CD4-positive, alpha-beta T cell treated with Interleukin-4 for 4 hours (primary cell): ENCODE results near the gene CWF19L1.
"Not testable (repeated sequence)": the region's sequence is repeated elsewhere in the genome, so short reads cannot be mapped to it uniquely, and the experiment has no call there.

Source experiments
- DNase-seq: peaks from one replicate; pipeline ENCODE4 v3.0.0-alpha.2; 2020

Gene CWF19L1

GRCh38 chr10:100267239-100268104 lies at the start of gene CWF19L1:
TSS of gene CWF19L1 (minus strand) at chr10:100267638. CDS start at chr10:100267593, 45 bp downstream.
- DNase-seq = peak; percentile 80

- DNase-seq = no peak
These were observed 48.2 kb upstream of the CWF19L1 start for GRCh38 chr10:100315615-100316014.

GRCh38 chr10:100311298-100311697 lies 43.9 kb upstream of the CWF19L1 start:
- DNase-seq = no peak

- no peak for DNase-seq
These were observed 40.2 kb upstream of the CWF19L1 start for GRCh38 chr10:100307684-100308083.

GRCh38 chr10:100306861-100307260 lies 39.4 kb upstream of the CWF19L1 start:
- DNase-seq = no peak

GRCh38 chr10:100304414-100304813 lies 37.0 kb upstream of the CWF19L1 start:
- no peak for DNase-seq

GRCh38 chr10:100303724-100304319 lies 36.4 kb upstream of the CWF19L1 start:
- DNase-seq = no peak

- DNase-seq = not testable (repeated sequence)
These were observed 33.7 kb upstream of the CWF19L1 start for GRCh38 chr10:100301123-100301522.

- no peak for DNase-seq
These were observed 29.8 kb upstream of the CWF19L1 start for GRCh38 chr10:100297242-100297641.

- DNase-seq = no peak
These were observed 25.6 kb upstream of the CWF19L1 start for GRCh38 chr10:100293066-100293465.

- not testable (repeated sequence) for DNase-seq
These were observed 24.9 kb upstream of the CWF19L1 start for GRCh38 chr10:100292300-100292699.

- DNase-seq = no peak
These were observed 23.9 kb upstream of the CWF19L1 start for GRCh38 chr10:100291356-100291755.

- no peak for DNase-seq
These were observed 22.2 kb upstream of the CWF19L1 start for GRCh38 chr10:100289641-100290040.

GRCh38 chr10:100288196-100288595 lies 20.8 kb upstream of the CWF19L1 start:
- DNase-seq = no peak

- DNase-seq = no peak
These were observed 20.3 kb upstream of the CWF19L1 start for GRCh38 chr10:100287756-100288155.

- DNase-seq = peak; percentile 80
These were observed 18.9 kb upstream of the CWF19L1 start, which contains the start of gene BLOC1S2 for GRCh38 chr10:100286051-100287033. TSS of gene BLOC1S2 (minus strand) at chr10:100286680. CDS start at chr10:100286659, 21 bp downstream.

GRCh38 chr10:100285326-100285725 lies 17.9 kb upstream of the CWF19L1 start:
- not testable (repeated sequence) for DNase-seq

- no peak for DNase-seq
These were observed 15.5 kb upstream of the CWF19L1 start for GRCh38 chr10:100282907-100283306.

- DNase-seq = not testable (repeated sequence)
These were observed 9.5 kb upstream of the CWF19L1 start for GRCh38 chr10:100276971-100277370.

GRCh38 chr10:100265821-100266485 lies 1.5 kb downstream of the CWF19L1 start:
- DNase-seq = no peak

- DNase-seq = no peak
These were observed 13.2 kb downstream of the CWF19L1 start for GRCh38 chr10:100254191-100254590.

GRCh38 chr10:100253041-100253440 lies 14.4 kb downstream of the CWF19L1 start:
- no peak for DNase-seq
